Left ventricle myocardium inferior (tissue), 1 donor: ENCODE measurements around the gene LRRC74B. TPM values are rescaled to one million over a fixed set of nuclear protein-coding genes. Genes with fewer than 3 reads are reported as not detected.

Experiments
- DNase-seq: peaks from one replicate; pipeline ENCODE4 v3.0.0-alpha.2; 2020
- H3K27ac ChIP-seq: fragments of 200-600 bp; replicated peaks from 2 replicates; pipeline ENCODE4 v1.8.0; 2021
- H3K27me3 ChIP-seq: fragments of 200-600 bp; 2 replicates; pipeline ENCODE4 v1.8.0; 2021; ENCODE audit warnings: low read depth
- H3K36me3 ChIP-seq: fragments of 200-600 bp; 2 replicates; pipeline ENCODE4 v1.8.0; 2021
- H3K4me1 ChIP-seq: fragments of 200-600 bp; 2 replicates; pipeline ENCODE4 v1.8.0; 2021
- H3K4me3 ChIP-seq: fragments of 200-600 bp; 2 replicates; pipeline ENCODE4 v1.8.0; 2021; ENCODE audit warnings: mild to moderate bottlenecking, moderate library complexity
- H3K9me3 ChIP-seq: fragments of 200-600 bp; replicated peaks from 2 replicates; pipeline ENCODE4 v1.8.0; 2021
- intact Hi-C: fragments of 100-400 bp; cut with micrococcal nuclease; formaldehyde crosslinking; loops from one replicate; pipeline ENCODE4 v1.11.0; 2022
- total RNA-seq: library from RNA; stranded (reverse); fragmentation: NEBNext Ultra II Directional; extraction: Animal tissue kit (Norgen Biotek cat#: 25700); gene quantifications from one replicate; pipeline ENCODE4 v1.2.1, GENCODE V29; 2021
- TF ChIP-seq, protein P1 (sequence below): fragments of 200-600 bp; IDR thresholded peaks from 2 replicates; pipeline ENCODE4 v1.8.0; 2021; ENCODE audit warnings: antibody characterized with exemption, mild to moderate bottlenecking, borderline replicate concordance
- donor health status: DM: no; HTN: yes; CAD: no; lungs with severe emphysema.

Gene LRRC74B
- total RNA-seq, 1 donor from 2014 or later = not detected

- no peak for DNase-seq
- intact Hi-C loops = no loop called here
- peaks cover 20% of the 10 kb centered on the region for H3K27me3 ChIP-seq
- H3K27ac ChIP-seq = no peak overlapping the region
- no peak overlapping the region for H3K4me3 ChIP-seq
- no peaks in the 10 kb centered on the region for H3K9me3 ChIP-seq
- TF ChIP-seq, protein P1, sequence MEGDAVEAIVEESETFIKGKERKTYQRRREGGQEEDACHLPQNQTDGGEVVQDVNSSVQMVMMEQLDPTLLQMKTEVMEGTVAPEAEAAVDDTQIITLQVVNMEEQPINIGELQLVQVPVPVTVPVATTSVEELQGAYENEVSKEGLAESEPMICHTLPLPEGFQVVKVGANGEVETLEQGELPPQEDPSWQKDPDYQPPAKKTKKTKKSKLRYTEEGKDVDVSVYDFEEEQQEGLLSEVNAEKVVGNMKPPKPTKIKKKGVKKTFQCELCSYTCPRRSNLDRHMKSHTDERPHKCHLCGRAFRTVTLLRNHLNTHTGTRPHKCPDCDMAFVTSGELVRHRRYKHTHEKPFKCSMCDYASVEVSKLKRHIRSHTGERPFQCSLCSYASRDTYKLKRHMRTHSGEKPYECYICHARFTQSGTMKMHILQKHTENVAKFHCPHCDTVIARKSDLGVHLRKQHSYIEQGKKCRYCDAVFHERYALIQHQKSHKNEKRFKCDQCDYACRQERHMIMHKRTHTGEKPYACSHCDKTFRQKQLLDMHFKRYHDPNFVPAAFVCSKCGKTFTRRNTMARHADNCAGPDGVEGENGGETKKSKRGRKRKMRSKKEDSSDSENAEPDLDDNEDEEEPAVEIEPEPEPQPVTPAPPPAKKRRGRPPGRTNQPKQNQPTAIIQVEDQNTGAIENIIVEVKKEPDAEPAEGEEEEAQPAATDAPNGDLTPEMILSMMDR = no peak
- no peaks in the 10 kb centered on the region for H3K36me3 ChIP-seq
- H3K4me1 ChIP-seq = no peaks in the 10 kb centered on the region
These were observed 32.2 kb downstream of the LRRC74B start for GRCh38 chr22:21077884-21078508.

DNA sequence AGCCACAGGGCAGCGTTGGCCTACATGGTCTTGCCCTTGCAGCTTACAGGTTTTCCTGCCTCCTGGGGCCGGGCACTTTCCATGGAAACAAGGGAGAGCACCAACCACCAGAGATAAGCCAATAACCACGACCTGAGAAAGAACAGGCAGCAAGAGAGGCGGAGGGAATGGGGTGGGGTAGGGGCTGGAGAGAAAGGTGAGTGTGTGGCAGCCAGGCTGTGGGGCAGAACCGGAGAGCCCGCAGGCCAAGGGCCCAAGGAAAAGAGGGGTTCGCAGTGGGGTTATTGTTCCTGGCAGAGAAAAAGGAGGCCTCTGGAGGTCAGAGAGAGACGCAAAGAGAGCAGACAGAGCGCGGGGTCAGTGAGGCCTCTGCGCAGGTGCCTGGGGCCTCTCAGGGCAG, 33.2 kb downstream of the LRRC74B start:
- TF ChIP-seq, protein P1 = no peak
- Histone ChIP-seq H3K4me1 (no peaks in the 10 kb centered on the region), H3K27ac (no peak overlapping the region), H3K36me3 (no peaks in the 10 kb centered on the region), H3K27me3 (peaks cover 20% of the 10 kb centered on the region), H3K4me3 (no peak overlapping the region), H3K9me3 (no peaks in the 10 kb centered on the region)
- no peak for DNase-seq
- intact Hi-C loops = no loop called here

DNA sequence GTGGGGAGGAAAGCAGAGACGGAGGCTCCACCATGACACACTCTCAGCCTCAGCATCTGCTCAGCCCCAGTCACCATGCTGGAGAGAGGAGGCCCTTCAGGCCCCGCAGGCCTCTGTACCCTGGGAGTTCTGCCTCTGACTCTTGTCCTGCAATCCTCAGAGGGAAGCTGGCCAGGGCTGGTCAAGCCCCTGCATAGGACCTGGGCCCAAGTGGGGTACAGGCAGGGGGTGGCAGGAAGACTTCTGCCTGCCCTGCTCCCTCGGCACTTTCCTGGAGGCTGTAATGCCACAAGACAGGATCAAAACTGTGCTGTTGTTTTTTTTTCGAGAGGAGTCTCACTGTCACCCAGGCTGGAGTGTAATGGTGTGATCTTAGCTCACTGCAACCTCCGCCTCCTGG, 33.7 kb downstream of the LRRC74B start:
- no peak for DNase-seq
- intact Hi-C loops = no loop called here
- peaks cover 20% of the 10 kb centered on the region for H3K27me3 ChIP-seq
- H3K4me1 ChIP-seq = no peaks in the 10 kb centered on the region
- TF ChIP-seq, protein P1 = no peak
- no peak overlapping the region for H3K27ac ChIP-seq
- no peaks in the 10 kb centered on the region for H3K36me3 ChIP-seq
- no peak overlapping the region for H3K4me3 ChIP-seq
- H3K9me3 ChIP-seq = no peaks in the 10 kb centered on the region

DNA sequence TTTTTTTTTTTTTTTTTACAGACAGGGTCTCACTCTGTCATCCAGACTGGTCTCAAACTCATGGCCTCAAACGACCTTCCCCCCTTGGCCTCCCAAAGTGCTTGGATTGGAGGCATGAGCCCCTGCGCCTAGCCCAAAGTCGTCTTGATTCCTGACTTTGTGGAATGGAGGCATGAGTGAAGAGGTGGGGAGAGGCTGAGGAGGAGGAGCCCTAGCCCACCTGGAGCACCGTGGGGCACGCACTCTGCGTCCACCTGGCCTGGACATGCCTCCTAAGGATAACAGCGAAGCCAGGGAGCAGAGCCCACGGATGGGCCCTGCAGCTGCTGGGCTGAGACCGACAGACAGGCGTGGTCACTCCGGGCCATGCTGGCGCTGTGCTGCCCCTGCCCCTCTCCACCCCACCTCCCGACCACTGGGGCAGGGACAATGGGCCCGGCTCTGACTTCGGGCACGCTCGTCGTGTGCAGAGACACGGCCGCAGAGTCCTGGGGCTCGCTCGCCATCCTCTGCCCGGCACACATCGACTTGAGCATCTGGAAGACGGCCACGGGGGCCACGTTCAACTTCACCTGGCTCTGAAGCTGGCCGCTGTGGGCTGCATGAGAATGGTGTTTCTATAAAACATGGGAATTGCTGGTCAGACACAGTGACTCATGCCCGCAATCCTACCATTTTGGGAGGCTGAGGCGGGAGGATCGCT, 34.8 kb downstream of the LRRC74B start:
- Histone ChIP-seq H3K27ac (no peak overlapping the region), H3K36me3 (no peaks in the 10 kb centered on the region), H3K4me3 (no peak overlapping the region), H3K9me3 (no peaks in the 10 kb centered on the region), H3K4me1 (no peaks in the 10 kb centered on the region), H3K27me3 (peaks cover 20% of the 10 kb centered on the region)
- TF ChIP-seq, protein P1 = no peak
- DNase-seq = no peak
- intact Hi-C loops = no loop called here

GRCh38 chr22:21082248-21082647, 36.5 kb downstream of the LRRC74B start:
- Histone ChIP-seq H3K27ac (no peak overlapping the region), H3K27me3 (peaks cover 20% of the 10 kb centered on the region), H3K4me1 (no peaks in the 10 kb centered on the region), H3K9me3 (no peaks in the 10 kb centered on the region), H3K36me3 (no peaks in the 10 kb centered on the region), H3K4me3 (no peak overlapping the region)
- TF ChIP-seq, protein P1 = no peak
- DNase-seq = no peak
- intact Hi-C loops = no loop called here
